H9 (cell line): ENCODE measurements around the gene RPL26. TPM values are rescaled to one million over a fixed set of nuclear protein-coding genes. Genes with fewer than 3 reads are reported as not detected.
"Not testable (repeated sequence)": the region's sequence is repeated elsewhere in the genome, so short reads cannot be mapped to it uniquely, and the experiment has no call there.

Experiments
- DNase-seq: peaks from one replicate; pipeline ENCODE4 v3.0.0-alpha.2; 2017
- H2AFZ ChIP-seq: one replicate; pipeline ENCODE4 v1.6.1; 2013; ENCODE audit warnings: mild to moderate bottlenecking, low read length, control low read depth, moderate library complexity
- H2AK5ac ChIP-seq: 2 replicates; pipeline ENCODE4 v1.6.1; 2013; ENCODE audit warnings: low read length, control low read depth, mixed read lengths; ENCODE audit not compliant: insufficient read length
- H2BK120ac ChIP-seq: one replicate; pipeline ENCODE4 v1.6.1; 2013; ENCODE audit warnings: low read depth, mild to moderate bottlenecking, low read length, control low read depth, inconsistent platforms; ENCODE audit not compliant: poor library complexity, severe bottlenecking
- H2BK12ac ChIP-seq: 2 replicates; pipeline ENCODE4 v1.6.1; 2013; ENCODE audit warnings: low read length, control low read depth, mixed read lengths, low read depth; ENCODE audit not compliant: insufficient read length
- H2BK15ac ChIP-seq: 2 replicates; pipeline ENCODE4 v1.6.1; 2013; ENCODE audit warnings: low read depth, low read length, control low read depth
- H2BK20ac ChIP-seq: one replicate; pipeline ENCODE4 v1.6.1; 2013; ENCODE audit warnings: low read depth, mild to moderate bottlenecking, low read length, control low read depth, inconsistent platforms; ENCODE audit not compliant: poor library complexity, severe bottlenecking
- H2BK5ac ChIP-seq: 2 replicates; pipeline ENCODE4 v1.6.1; 2013; ENCODE audit warnings: low read length, control low read depth, mixed read lengths; ENCODE audit not compliant: insufficient read length
- H3K14ac ChIP-seq: 2 replicates; pipeline ENCODE4 v1.6.1; 2013; ENCODE audit warnings: low read length, control low read depth; ENCODE audit not compliant: insufficient read depth
- H3K18ac ChIP-seq: 2 replicates; pipeline ENCODE4 v1.6.1; 2013; ENCODE audit warnings: low read depth, mild to moderate bottlenecking, mixed read lengths, low read length, control low read depth; ENCODE audit not compliant: insufficient read length
- H3K23ac ChIP-seq: 2 replicates; pipeline ENCODE4 v1.6.1; 2013; ENCODE audit warnings: low read length, control low read depth, mixed read lengths, low read depth; ENCODE audit not compliant: insufficient read length
- H3K23me2 ChIP-seq: 2 replicates; pipeline ENCODE4 v1.6.1; 2013; ENCODE audit warnings: low read depth, mild to moderate bottlenecking, mixed read lengths, low read length, control low read depth; ENCODE audit not compliant: insufficient read length, poor library complexity, severe bottlenecking
- H3K27ac ChIP-seq: 2 replicates; pipeline ENCODE4 v1.5.1; 2013; ENCODE audit warnings: low read length, control low read depth, mixed read lengths, low read depth; ENCODE audit not compliant: insufficient read length
- H3K27me3 ChIP-seq: 2 replicates; pipeline ENCODE4 v1.6.1; 2013; ENCODE audit warnings: low read length, control low read depth, inconsistent platforms; ENCODE audit not compliant: insufficient read depth
- H3K4ac ChIP-seq: 2 replicates; pipeline ENCODE4 v1.6.1; 2013; ENCODE audit warnings: low read depth, mild to moderate bottlenecking, control low read depth, inconsistent platforms, low read length, moderate library complexity
- H3K4me1 ChIP-seq: 2 replicates; pipeline ENCODE4 v1.6.1; 2013; ENCODE audit warnings: low read length, control low read depth, inconsistent platforms; ENCODE audit not compliant: insufficient read depth
- H3K4me2 ChIP-seq: 2 replicates; pipeline ENCODE4 v1.6.1; 2013; ENCODE audit warnings: low read length, control low read depth, mixed read lengths; ENCODE audit not compliant: insufficient read length, insufficient read depth
- H3K56ac ChIP-seq: 2 replicates; pipeline ENCODE4 v1.6.1; 2013; ENCODE audit warnings: low read depth, mild to moderate bottlenecking, mixed read lengths, low read length, control low read depth; ENCODE audit not compliant: insufficient read length
- H3K79me1 ChIP-seq: 2 replicates; pipeline ENCODE4 v1.6.1; 2013; ENCODE audit warnings: low read depth, mild to moderate bottlenecking, moderate library complexity, low read length, control low read depth, inconsistent platforms; ENCODE audit not compliant: insufficient read depth, poor library complexity, severe bottlenecking
- H3K79me2 ChIP-seq: 2 replicates; pipeline ENCODE4 v1.6.1; 2013; ENCODE audit warnings: low read length, control low read depth, inconsistent platforms; ENCODE audit not compliant: insufficient read depth
- H3K9ac ChIP-seq: 2 replicates; pipeline ENCODE4 v1.6.1; 2013; ENCODE audit warnings: low read length, control low read depth, mixed read lengths; ENCODE audit not compliant: insufficient read length; ENCODE audit errors: extremely low read depth
- H3K9me3 ChIP-seq: one replicate; pipeline ENCODE4 v1.6.1; 2013; ENCODE audit warnings: low read depth, low read length, inconsistent platforms; ENCODE audit not compliant: control insufficient read depth
- H3T11ph ChIP-seq: one replicate; pipeline ENCODE4 v1.6.1; 2013; ENCODE audit warnings: mild to moderate bottlenecking, low read length, control low read depth, inconsistent platforms
- H4K20me1 ChIP-seq: one replicate; pipeline ENCODE4 v1.6.1; 2013; ENCODE audit not compliant: control insufficient read depth, insufficient read length, insufficient read depth
- H4K5ac ChIP-seq: 2 replicates; pipeline ENCODE4 v1.6.1; 2013; ENCODE audit warnings: low read depth, mild to moderate bottlenecking, mixed read lengths, low read length, control low read depth; ENCODE audit not compliant: insufficient read length
- H4K8ac ChIP-seq: replicated peaks from 2 replicates; pipeline ENCODE4 v1.6.1; 2013; ENCODE audit warnings: low read length, control low read depth, mixed read lengths, low read depth; ENCODE audit not compliant: insufficient read length
- H4K91ac ChIP-seq: 2 replicates; pipeline ENCODE4 v1.6.1; 2013; ENCODE audit warnings: low read depth, mild to moderate bottlenecking, moderate library complexity, mixed read lengths, low read length, control low read depth; ENCODE audit not compliant: insufficient read length
- H3K27ac Mint-ChIP-seq, 3 experiments: 2 replicates in 2 of 3; 3 replicates in 1 of 3; pipeline ENCODE4 v1.8.0; 2020 to 2021; ENCODE audit warnings: mixed read lengths in 3 of 3, mild to moderate bottlenecking in 1 of 3, moderate library complexity in 1 of 3
- H3K27me3 Mint-ChIP-seq: 2 replicates; pipeline ENCODE4 v1.8.0; 2021; ENCODE audit warnings: low read depth, mild to moderate bottlenecking, moderate library complexity, mixed read lengths
- H3K36me3 Mint-ChIP-seq, 3 experiments: 2 replicates in 2 of 3; 3 replicates in 1 of 3; pipeline ENCODE4 v1.8.0; 2020 to 2021; ENCODE audit warnings: low read depth in 3 of 3, mixed read lengths in 3 of 3; ENCODE audit not compliant: insufficient read depth in 1 of 3
- H3K4me1 Mint-ChIP-seq, 2 experiments: 2 replicates each; pipeline ENCODE4 v1.8.0; 2020; ENCODE audit warnings: mixed read lengths in 2 of 2
- H3K4me3 Mint-ChIP-seq, 2 experiments: 2 replicates in 1 of 2; 3 replicates in 1 of 2; pipeline ENCODE4 v1.8.0; 2020 to 2021; ENCODE audit warnings: mild to moderate bottlenecking in 2 of 2, mixed read lengths in 2 of 2, moderate library complexity in 1 of 2
- H3K9me3 Mint-ChIP-seq, 2 experiments: 2 replicates in 1 of 2; 3 replicates in 1 of 2; pipeline ENCODE4 v1.8.0; 2020; ENCODE audit warnings: mild to moderate bottlenecking in 2 of 2, mixed read lengths in 2 of 2, moderate library complexity in 1 of 2
- CTCF ChIP-seq: fragments of 200-600 bp; sonication (generic); conservative IDR thresholded peaks from 3 replicates; pipeline ENCODE4 v1.8.0; 2021; ENCODE audit warnings: antibody characterized with exemption, mild to moderate bottlenecking
- WGBS: extraction: QIAGEN DNeasy Blood & Tissue Kit; methylation state at CpG from one replicate; pipeline ENCODE4 v1.1.7; 2013; ENCODE audit warnings: missing lambda C conversion rate, low lambda C conversion rate, mixed read lengths; ENCODE audit not compliant: insufficient read length; ENCODE audit errors: extremely low coverage; 5-methylcytosine and 5-hydroxymethylcytosine counted together
- total RNA-seq: library from RNA; stranded (reverse); gene quantifications from 2 replicates; pipeline ENCODE4 v1.2.1, GENCODE V29; 2021

The RPL26 gene
- total RNA-seq, 1 experiment from 2014 or later, result 2,434 TPM

DNA sequence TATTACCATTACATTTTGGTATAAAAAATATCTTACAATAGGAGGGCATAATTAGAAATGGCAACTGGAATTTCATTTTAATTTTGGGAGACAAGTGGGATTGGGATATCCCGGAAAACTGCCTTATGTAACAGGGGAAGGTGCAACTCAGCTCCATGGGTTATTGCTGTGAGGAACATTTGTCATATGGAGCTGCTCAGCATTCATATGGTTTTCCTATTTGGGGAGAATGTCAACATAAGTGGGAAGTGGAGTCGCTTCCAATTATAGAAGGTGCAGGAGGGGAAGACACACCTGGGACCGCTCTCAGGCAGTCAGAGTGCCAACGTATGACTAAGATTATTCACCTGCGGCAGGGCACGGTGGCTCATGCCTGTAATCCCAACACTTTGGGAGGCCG, 32.7 kb downstream of the RPL26 start:
- Histone ChIP-seq H2AK5ac (no peak overlapping the region), H3K79me1 (no peaks in the 10 kb centered on the region), H3K9ac (no peak overlapping the region), H4K20me1 (no peaks in the 10 kb centered on the region), H4K91ac (no peak overlapping the region), H3K23me2 (no peaks in the 10 kb centered on the region), H3K27me3 (no peaks in the 10 kb centered on the region), H4K8ac (no peak overlapping the region), H2BK120ac (no peak overlapping the region), H3K18ac (no peak overlapping the region), H3K9me3 (no peaks in the 10 kb centered on the region), H2BK20ac (no peak overlapping the region), H3K14ac (no peak overlapping the region), H4K5ac (no peak overlapping the region), H2BK12ac (no peak overlapping the region), H3K56ac (no peak overlapping the region), H3K79me2 (no peaks in the 10 kb centered on the region), H2BK5ac (no peak overlapping the region), H2BK15ac (no peak overlapping the region), H3T11ph (no peak overlapping the region), H3K4ac (no peak overlapping the region), H3K4me2 (no peak overlapping the region), H3K4me1 (no peaks in the 10 kb centered on the region), H3K27ac (no peak overlapping the region), H3K23ac (no peak overlapping the region), H2AFZ (no peak overlapping the region)
- no peak for DNase-seq
- Mint-ChIP-seq H3K9me3 (no peaks in the 10 kb centered on the region), H3K27me3 (no peaks in the 10 kb centered on the region), H3K4me1 (peaks cover 6 to 8% of the 10 kb centered on the region in 2 experiments), H3K36me3 (no peaks in the 10 kb centered on the region), H3K27ac (peak overlapping the region in 1 of 3 experiments; percentile 67; a peak in 1 of 7 replicates), H3K4me3 (no peak overlapping the region; a peak in 1 of 5 replicates)
- TF ChIP-seq CTCF, result no peak
- no CpG with 5 or more reads among the region's 7 CpGs for WGBS

DNA sequence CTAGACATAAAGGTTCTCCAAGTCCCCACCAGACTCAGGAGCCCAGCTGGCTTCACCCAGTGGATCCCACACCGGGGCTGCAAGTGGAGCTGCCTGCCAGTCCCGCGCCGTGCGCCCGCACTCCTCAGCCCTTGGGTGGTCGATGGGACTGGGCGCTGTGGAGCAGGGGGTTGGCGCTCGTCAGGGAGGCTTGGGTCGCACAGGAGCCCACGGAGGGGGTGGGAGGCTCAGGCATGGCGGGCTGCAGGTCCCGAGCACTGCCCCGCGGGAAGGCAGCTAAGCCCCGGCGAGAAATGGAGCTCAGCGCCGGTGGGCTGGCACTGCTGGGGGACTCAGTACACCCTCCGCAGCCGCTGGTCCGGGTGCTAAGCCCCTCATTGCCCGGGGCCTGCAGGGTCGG, 36.0 kb downstream of the RPL26 start:
- H3K27me3 ChIP-seq, H2AFZ ChIP-seq, H3K27ac Mint-ChIP-seq, H3K9me3 ChIP-seq, H3K4me3 Mint-ChIP-seq, H4K5ac ChIP-seq, H3K23ac ChIP-seq, H3K9me3 Mint-ChIP-seq, H3K18ac ChIP-seq, H3K4me1 Mint-ChIP-seq, H3K56ac ChIP-seq, H2AK5ac ChIP-seq, H3K9ac ChIP-seq, H2BK20ac ChIP-seq, H3K4me2 ChIP-seq, H3K14ac ChIP-seq, H3K27me3 Mint-ChIP-seq, H2BK5ac ChIP-seq, H4K8ac ChIP-seq, H3K79me1 ChIP-seq, H2BK120ac ChIP-seq, H3T11ph ChIP-seq, H4K91ac ChIP-seq, H3K4ac ChIP-seq, DNase-seq, H2BK12ac ChIP-seq, H2BK15ac ChIP-seq, H3K27ac ChIP-seq, H3K36me3 Mint-ChIP-seq, H3K23me2 ChIP-seq, H4K20me1 ChIP-seq, H3K4me1 ChIP-seq, H3K79me2 ChIP-seq: not testable (repeated sequence)
- no CpG with 5 or more reads among the region's 25 CpGs for WGBS
